Astrocyte (in vitro differentiated cells and primary cell): ENCODE results near the gene TOMM70.
"Not testable (repeated sequence)": the region's sequence is repeated elsewhere in the genome, so short reads cannot be mapped to it uniquely, and the experiment has no call there.

Experiments used
- EZH2 ChIP-seq: IDR thresholded peaks from 2 replicates; pipeline ENCODE4 v1.6.1; 2012; ENCODE audit warnings: mild to moderate bottlenecking, low read length, inconsistent platforms; ENCODE audit not compliant: insufficient read depth
- TF ChIP-seq, protein P1 (sequence below): IDR thresholded peaks from 2 replicates; pipeline ENCODE4 v1.5.1; 2011; ENCODE audit warnings: low read depth, mild to moderate bottlenecking, inconsistent platforms, low read length, moderate library complexity; ENCODE audit not compliant: insufficient read depth

- TF ChIP-seq, protein P1, sequence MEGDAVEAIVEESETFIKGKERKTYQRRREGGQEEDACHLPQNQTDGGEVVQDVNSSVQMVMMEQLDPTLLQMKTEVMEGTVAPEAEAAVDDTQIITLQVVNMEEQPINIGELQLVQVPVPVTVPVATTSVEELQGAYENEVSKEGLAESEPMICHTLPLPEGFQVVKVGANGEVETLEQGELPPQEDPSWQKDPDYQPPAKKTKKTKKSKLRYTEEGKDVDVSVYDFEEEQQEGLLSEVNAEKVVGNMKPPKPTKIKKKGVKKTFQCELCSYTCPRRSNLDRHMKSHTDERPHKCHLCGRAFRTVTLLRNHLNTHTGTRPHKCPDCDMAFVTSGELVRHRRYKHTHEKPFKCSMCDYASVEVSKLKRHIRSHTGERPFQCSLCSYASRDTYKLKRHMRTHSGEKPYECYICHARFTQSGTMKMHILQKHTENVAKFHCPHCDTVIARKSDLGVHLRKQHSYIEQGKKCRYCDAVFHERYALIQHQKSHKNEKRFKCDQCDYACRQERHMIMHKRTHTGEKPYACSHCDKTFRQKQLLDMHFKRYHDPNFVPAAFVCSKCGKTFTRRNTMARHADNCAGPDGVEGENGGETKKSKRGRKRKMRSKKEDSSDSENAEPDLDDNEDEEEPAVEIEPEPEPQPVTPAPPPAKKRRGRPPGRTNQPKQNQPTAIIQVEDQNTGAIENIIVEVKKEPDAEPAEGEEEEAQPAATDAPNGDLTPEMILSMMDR = not testable (repeated sequence)
- not testable (repeated sequence) for TF ChIP-seq EZH2
Measured at GRCh38 chr3:100447067-100447466, 46.2 kb upstream of the TOMM70 start.
